ENCODE measurements around the gene SLC22A31.
"Not testable (repeated sequence)": the region's sequence is repeated elsewhere in the genome, so short reads cannot be mapped to it uniquely, and the experiment has no call there.

SLC22A31 gene

GRCh38 chr16:89200124-89200849 lies at the start of gene SLC22A31:
Gene SLC22A31 (minus strand): TSS chr16:89200537. CDS start chr16:89200501, 36 bp downstream.
- no peak within 1 kb of the TSS for H3K27ac ChIP-seq (ENCODE audit: low read length)
- no peaks in the 10 kb centered on the region for H3K36me3 ChIP-seq (ENCODE audit: control insufficient read depth in 1 of 2, insufficient read depth in 2 of 2, low read length in 2 of 2)
- peaks cover 0 to 15% of the 10 kb centered on the region in 2 donors for H3K4me1 ChIP-seq (ENCODE audit: control insufficient read depth in 1 of 2, insufficient read depth in 2 of 2, low read length in 2 of 2)
- peaks cover 0 to 6% of the 10 kb centered on the region in 2 donors for H3K9me3 ChIP-seq (ENCODE audit: control insufficient read depth in 1 of 2, low read length in 2 of 2)
- H3K27me3 ChIP-seq (ENCODE audit: low read depth, low read length) = peaks cover 28% of the 10 kb centered on the region
- H3K4me3 ChIP-seq (ENCODE audit: low read depth in 1 of 2, low read length in 2 of 2) = no peak within 1 kb of the TSS

DNA sequence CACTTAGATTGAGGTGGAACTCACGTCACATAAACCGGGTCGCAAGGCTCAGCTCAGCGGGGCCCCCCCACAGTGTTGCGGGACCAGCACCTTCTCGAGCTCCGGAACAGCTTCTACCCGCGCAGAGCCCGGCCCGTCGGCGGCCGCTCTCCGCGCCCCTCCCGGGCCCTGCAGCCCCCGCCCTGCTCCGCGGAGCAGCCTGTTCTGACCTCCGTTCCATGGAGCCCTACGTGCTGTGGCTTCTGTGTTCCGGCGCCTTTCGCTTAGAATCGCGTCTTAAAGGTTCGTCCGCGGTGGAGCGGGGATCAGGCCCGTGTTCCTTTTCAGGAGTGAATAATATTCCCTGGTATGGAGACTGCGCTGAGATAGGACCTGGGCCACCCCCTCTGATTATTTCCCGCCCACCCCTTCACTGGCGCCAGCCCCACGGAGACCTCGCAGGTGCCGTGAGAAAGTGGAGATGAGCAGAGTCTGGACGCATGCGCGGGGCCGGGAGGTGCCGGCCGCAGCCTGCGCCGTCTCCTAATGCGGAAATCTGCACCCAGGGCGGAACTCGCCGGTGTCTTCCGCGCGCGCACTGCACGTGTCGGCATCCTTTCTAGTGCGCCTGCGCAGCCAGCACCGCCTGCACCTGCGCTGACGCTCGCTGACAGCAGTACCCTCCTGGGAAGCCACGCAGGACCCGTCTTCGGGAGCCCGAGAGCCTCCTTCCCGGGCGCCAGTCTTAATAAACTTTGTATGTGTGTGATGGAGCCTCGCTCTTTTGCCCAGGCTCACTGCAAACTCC lies 48.1 kb upstream of the SLC22A31 start:
- Histone ChIP-seq H3K4me1 (ENCODE audit: control insufficient read depth in 1 of 2, insufficient read depth in 2 of 2, low read length in 2 of 2) (peaks cover 0 to 9% of the 10 kb centered on the region in 2 donors), H3K9me3 (ENCODE audit: control insufficient read depth in 1 of 2, low read length in 2 of 2) (peaks cover 0 to 3% of the 10 kb centered on the region in 2 donors), H3K36me3 (ENCODE audit: control insufficient read depth in 1 of 2, insufficient read depth in 2 of 2, low read length in 2 of 2) (no peaks in the 10 kb centered on the region), H3K27ac (ENCODE audit: low read length) (no peak overlapping the region), H3K27me3 (ENCODE audit: low read depth, low read length) (no peaks in the 10 kb centered on the region), H3K4me3 (ENCODE audit: low read depth in 1 of 2, low read length in 2 of 2) (no peak overlapping the region)

DNA sequence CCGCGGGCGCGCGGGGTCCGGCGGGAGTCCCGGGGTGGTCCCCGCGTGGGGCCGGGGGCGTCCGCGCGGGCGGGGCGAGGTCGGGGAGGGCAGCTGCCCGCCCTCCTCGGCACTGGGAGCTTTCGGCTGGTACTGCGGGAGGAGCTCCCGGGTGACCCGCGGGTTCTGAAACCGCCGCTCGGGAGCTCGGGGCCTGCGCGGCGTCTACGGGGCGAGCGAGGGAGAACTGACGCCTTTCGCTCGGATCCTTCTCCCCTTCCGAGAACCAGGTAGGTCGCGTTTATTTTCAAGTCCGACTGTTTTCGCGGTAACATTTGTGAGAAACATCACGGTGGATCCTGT lies 47.4 kb upstream of the SLC22A31 start:
- not testable (repeated sequence) for H3K4me3 ChIP-seq (ENCODE audit: low read depth in 1 of 2, low read length in 2 of 2)

GRCh38 chr16:89246903-89247733 lies 46.8 kb upstream of the SLC22A31 start:
- Histone ChIP-seq H3K27ac (ENCODE audit: low read length) (no peak overlapping the region), H3K4me3 (ENCODE audit: low read depth in 1 of 2, low read length in 2 of 2) (peak overlapping the region in 1 of 2 donors; percentile 51), H3K36me3 (ENCODE audit: control insufficient read depth in 1 of 2, insufficient read depth in 2 of 2, low read length in 2 of 2) (no peaks in the 10 kb centered on the region)

More for the DNA sequence above, 47.4 kb upstream of the SLC22A31 start:
- not testable (repeated sequence) for H3K4me1 ChIP-seq (ENCODE audit: control insufficient read depth in 1 of 2, insufficient read depth in 2 of 2, low read length in 2 of 2); H3K9me3 ChIP-seq (ENCODE audit: control insufficient read depth in 1 of 2, low read length in 2 of 2); H3K27ac ChIP-seq (ENCODE audit: low read length); H3K36me3 ChIP-seq (ENCODE audit: control insufficient read depth in 1 of 2, insufficient read depth in 2 of 2, low read length in 2 of 2); H3K27me3 ChIP-seq (ENCODE audit: low read depth, low read length)

DNA sequence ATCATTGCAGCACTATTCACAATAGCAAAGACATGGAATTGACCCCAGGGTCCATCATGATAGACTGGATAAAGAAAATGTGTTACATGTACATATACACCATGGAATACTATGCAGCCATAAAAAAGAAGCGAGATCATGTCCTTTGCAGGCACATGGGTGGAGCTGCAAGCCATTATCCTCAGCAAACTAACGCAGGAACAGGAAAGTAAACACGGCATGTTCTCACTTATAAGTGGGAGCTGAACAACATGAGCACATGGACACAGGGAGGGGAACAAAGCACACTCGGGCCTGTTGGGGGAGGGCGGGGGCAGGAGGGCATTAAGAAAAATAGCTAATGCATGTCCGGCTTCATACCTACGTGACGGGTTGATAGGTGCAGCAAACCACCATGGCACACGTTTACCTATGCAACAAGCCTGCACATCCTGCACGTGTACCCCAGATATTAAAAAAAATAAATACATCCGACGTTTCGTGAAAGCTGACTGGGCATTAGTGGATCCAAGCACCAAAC lies 46.1 kb upstream of the SLC22A31 start:
- Histone ChIP-seq H3K4me3 (ENCODE audit: low read depth in 1 of 2, low read length in 2 of 2) (peak overlapping the region in 1 of 2 donors; percentile 51), H3K9me3 (ENCODE audit: control insufficient read depth in 1 of 2, low read length in 2 of 2) (peaks cover 0 to 3% of the 10 kb centered on the region in 2 donors), H3K27ac (ENCODE audit: low read length) (no peak overlapping the region)

More at GRCh38 chr16:89246903-89247733, 46.8 kb upstream of the SLC22A31 start:
- H3K4me1 ChIP-seq (ENCODE audit: control insufficient read depth in 1 of 2, insufficient read depth in 2 of 2, low read length in 2 of 2) = peaks cover 0 to 9% of the 10 kb centered on the region in 2 donors
- H3K27me3 ChIP-seq (ENCODE audit: low read depth, low read length) = no peaks in the 10 kb centered on the region
- peaks cover 0 to 3% of the 10 kb centered on the region in 2 donors for H3K9me3 ChIP-seq (ENCODE audit: control insufficient read depth in 1 of 2, low read length in 2 of 2)

DNA sequence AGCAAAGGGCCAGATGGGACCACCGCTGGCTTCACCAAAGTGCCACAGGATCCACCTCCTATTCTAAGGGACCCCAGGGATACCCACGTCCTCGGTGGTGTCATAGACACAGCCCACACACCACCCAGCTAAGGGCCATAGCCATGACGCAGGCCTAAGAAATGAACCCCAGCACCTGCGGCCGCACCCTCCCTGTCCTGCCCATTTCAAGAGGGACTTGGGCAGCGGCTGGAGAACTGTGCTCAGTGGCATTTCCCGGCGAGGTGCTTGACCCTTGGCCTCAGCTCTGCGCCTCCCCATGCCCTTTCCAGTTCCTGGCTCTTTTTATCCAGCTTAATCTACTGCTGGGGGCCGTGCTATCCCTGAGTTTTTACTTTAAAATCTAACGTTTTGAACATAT lies 44.4 kb upstream of the SLC22A31 start:
- no peak overlapping the region for H3K4me3 ChIP-seq (ENCODE audit: low read depth in 1 of 2, low read length in 2 of 2)
- peaks cover 0 to 12% of the 10 kb centered on the region in 2 donors for H3K4me1 ChIP-seq (ENCODE audit: control insufficient read depth in 1 of 2, insufficient read depth in 2 of 2, low read length in 2 of 2)
- no peak overlapping the region for H3K27ac ChIP-seq (ENCODE audit: low read length)
- H3K9me3 ChIP-seq (ENCODE audit: control insufficient read depth in 1 of 2, low read length in 2 of 2) = no peaks in the 10 kb centered on the region
- H3K27me3 ChIP-seq (ENCODE audit: low read depth, low read length) = no peaks in the 10 kb centered on the region
- H3K36me3 ChIP-seq (ENCODE audit: control insufficient read depth in 1 of 2, insufficient read depth in 2 of 2, low read length in 2 of 2) = peaks cover 0 to 5% of the 10 kb centered on the region in 2 donors

More for the DNA sequence above, 46.1 kb upstream of the SLC22A31 start:
- Histone ChIP-seq H3K4me1 (ENCODE audit: control insufficient read depth in 1 of 2, insufficient read depth in 2 of 2, low read length in 2 of 2) (peaks cover 0 to 9% of the 10 kb centered on the region in 2 donors), H3K27me3 (ENCODE audit: low read depth, low read length) (no peaks in the 10 kb centered on the region), H3K36me3 (ENCODE audit: control insufficient read depth in 1 of 2, insufficient read depth in 2 of 2, low read length in 2 of 2) (peaks cover 0 to 1% of the 10 kb centered on the region in 2 donors)

- H3K27me3 ChIP-seq (ENCODE audit: low read depth, low read length); H3K4me3 ChIP-seq (ENCODE audit: low read depth in 1 of 2, low read length in 2 of 2); H3K36me3 ChIP-seq (ENCODE audit: control insufficient read depth in 1 of 2, insufficient read depth in 2 of 2, low read length in 2 of 2); H3K27ac ChIP-seq (ENCODE audit: low read length); H3K9me3 ChIP-seq (ENCODE audit: control insufficient read depth in 1 of 2, low read length in 2 of 2): not testable (repeated sequence)
- peaks cover 0 to 12% of the 10 kb centered on the region in 2 donors for H3K4me1 ChIP-seq (ENCODE audit: control insufficient read depth in 1 of 2, insufficient read depth in 2 of 2, low read length in 2 of 2)
Measured at GRCh38 chr16:89244264-89244663, 43.9 kb upstream of the SLC22A31 start.

DNA sequence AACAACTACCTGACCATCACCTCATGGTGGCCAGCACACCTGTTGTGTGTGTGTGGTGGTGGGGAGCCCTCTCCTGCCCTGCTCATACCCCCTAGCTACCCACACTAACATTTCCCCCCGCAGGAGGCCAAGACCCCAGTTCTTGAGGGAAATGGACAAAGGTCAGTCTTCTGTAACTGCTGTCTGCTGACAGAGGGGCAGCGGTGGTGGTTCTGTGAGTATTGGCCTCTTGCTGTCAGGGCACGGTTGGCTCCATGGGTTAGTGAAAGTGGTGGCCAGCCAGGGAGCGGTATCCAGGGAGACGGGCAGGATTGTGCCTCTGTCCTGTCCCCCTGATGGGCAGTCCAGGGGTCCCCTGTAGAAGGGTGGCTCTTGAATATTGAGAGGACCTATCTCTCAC lies 43.3 kb upstream of the SLC22A31 start:
- Histone ChIP-seq H3K4me1 (ENCODE audit: control insufficient read depth in 1 of 2, insufficient read depth in 2 of 2, low read length in 2 of 2) (peaks cover 0 to 12% of the 10 kb centered on the region in 2 donors), H3K4me3 (ENCODE audit: low read depth in 1 of 2, low read length in 2 of 2) (no peak overlapping the region), H3K27me3 (ENCODE audit: low read depth, low read length) (no peaks in the 10 kb centered on the region), H3K36me3 (ENCODE audit: control insufficient read depth in 1 of 2, insufficient read depth in 2 of 2, low read length in 2 of 2) (peaks cover 0 to 5% of the 10 kb centered on the region in 2 donors), H3K9me3 (ENCODE audit: control insufficient read depth in 1 of 2, low read length in 2 of 2) (no peaks in the 10 kb centered on the region), H3K27ac (ENCODE audit: low read length) (no peak overlapping the region)

GRCh38 chr16:89242795-89243200 lies 42.5 kb upstream of the SLC22A31 start:
- peaks cover 0 to 12% of the 10 kb centered on the region in 2 donors for H3K4me1 ChIP-seq (ENCODE audit: control insufficient read depth in 1 of 2, insufficient read depth in 2 of 2, low read length in 2 of 2)
- no peak overlapping the region for H3K27ac ChIP-seq (ENCODE audit: low read length)
- no peaks in the 10 kb centered on the region for H3K27me3 ChIP-seq (ENCODE audit: low read depth, low read length)
- H3K4me3 ChIP-seq (ENCODE audit: low read depth in 1 of 2, low read length in 2 of 2) = no peak overlapping the region
- H3K36me3 ChIP-seq (ENCODE audit: control insufficient read depth in 1 of 2, insufficient read depth in 2 of 2, low read length in 2 of 2) = peaks cover 0 to 5% of the 10 kb centered on the region in 2 donors
- H3K9me3 ChIP-seq (ENCODE audit: control insufficient read depth in 1 of 2, low read length in 2 of 2) = no peaks in the 10 kb centered on the region

- H3K4me1 ChIP-seq (ENCODE audit: control insufficient read depth in 1 of 2, insufficient read depth in 2 of 2, low read length in 2 of 2) = peaks cover 0 to 4% of the 10 kb centered on the region in 2 donors
- no peaks in the 10 kb centered on the region for H3K9me3 ChIP-seq (ENCODE audit: control insufficient read depth in 1 of 2, low read length in 2 of 2)
- peak overlapping the region; percentile 99 for H3K27ac ChIP-seq (ENCODE audit: low read length)
- no peaks in the 10 kb centered on the region for H3K27me3 ChIP-seq (ENCODE audit: low read depth, low read length)
- H3K36me3 ChIP-seq (ENCODE audit: control insufficient read depth in 1 of 2, insufficient read depth in 2 of 2, low read length in 2 of 2) = peaks cover 0 to 5% of the 10 kb centered on the region in 2 donors
- peak overlapping the region; percentile 73 to 83 for H3K4me3 ChIP-seq (ENCODE audit: low read depth in 1 of 2, low read length in 2 of 2)
Measured at GRCh38 chr16:89241187-89242007, 41.1 kb upstream of the SLC22A31 start.

Measured in muscle layer of duodenum (tissue), 2 donors.